Upper lobe of left lung (tissue), 6 donors: ENCODE measurements around the gene KDM4B. TPM values are rescaled to one million over a fixed set of nuclear protein-coding genes. Genes with fewer than 3 reads are reported as not detected.

Source experiments
- ATAC-seq, 2 donors: fragments of 200-7000 bp; cut with Tn5 transposase; one replicate each; pipeline ENCODE4 v1.9.1; 2022; ENCODE audit warnings: mild to moderate bottlenecking in 2 of 2, moderate library complexity in 2 of 2; ENCODE audit not compliant: low FRiP score in 2 of 2
- DNase-seq, 2 donors: peaks; one replicate each; pipeline ENCODE4 v3.0.0-alpha.2; 2019 to 2020
- H3K27ac ChIP-seq, 4 donors: fragments of 200-600 bp; sonication (generic); one replicate each; pipeline ENCODE4 v1.5.1; 2016 to 2019
- H3K27me3 ChIP-seq, 4 donors: fragments of 200-600 bp; sonication (generic); one replicate each; pipeline ENCODE4 v1.5.1; 2017 to 2019
- H3K36me3 ChIP-seq, 4 donors: fragments of 200-600 bp; sonication (generic); one replicate each; pipeline ENCODE4 v1.5.1; 2016 to 2019
- H3K4me1 ChIP-seq, 4 donors: fragments of 200-600 bp; sonication (generic); one replicate each; pipeline ENCODE4 v1.5.1; 2018 to 2019
- H3K4me3 ChIP-seq, 4 donors: fragments of 200-600 bp; sonication (generic); one replicate each; pipeline ENCODE4 v1.5.1; 2017 to 2019; ENCODE audit warnings: mild to moderate bottlenecking in 2 of 4, moderate library complexity in 1 of 4
- H3K9me3 ChIP-seq, 4 donors: fragments of 200-600 bp; sonication (generic); one replicate each; pipeline ENCODE4 v1.5.1; 2018 to 2019
- EP300 ChIP-seq, 4 donors: sonication (generic); formaldehyde crosslinking; IDR thresholded peaks; one replicate each; pipeline ENCODE4 v1.5.1; 2017; ENCODE audit warnings: antibody characterized with exemption in 4 of 4, control low read depth in 2 of 4
- POLR2A ChIP-seq, 4 donors: fragments of 450-650 bp; IDR thresholded peaks; one replicate each; pipeline ENCODE4 v1.5.1; 2016 to 2017; ENCODE audit warnings: antibody characterized with exemption in 4 of 4, mild to moderate bottlenecking in 2 of 4
- POLR2AphosphoS5 ChIP-seq, 2 donors: sonication (generic); formaldehyde crosslinking; IDR thresholded peaks; one replicate each; pipeline ENCODE4 v1.5.1; 2017; ENCODE audit warnings: antibody characterized with exemption in 2 of 2
- WGBS, 2 donors: methylation state at CpG; one replicate each; pipeline ENCODE4 v1.1.5; 2017 to 2018; 5-methylcytosine and 5-hydroxymethylcytosine counted together
- total RNA-seq, 6 donors: library from RNA; depleted of rRNA in 4 of 6; stranded (reverse); fragments of >200 nt in 4 of 6; gene quantifications; one replicate each; pipeline versions ENCODE4 v1.1.0 to v1.2.1, GENCODE V29; 2016 to 2021
- TF ChIP-seq, protein P1 (sequence below), 6 experiments: fragments of 450-650 bp in 4 of 6; fragments of 200-600 bp in 2 of 6; sonication (generic) in 2 of 6; IDR thresholded peaks; one replicate each; pipeline ENCODE4 v1.5.1; 2016 to 2019; ENCODE audit warnings: antibody characterized with exemption in 6 of 6
- donor health status: DM: no; HTN: no; CAD: no; lungs with moderate emphysema.
- donor health status: DM: no; HTN: yes; CAD: no; lungs with severe emphysema.

The KDM4B gene
- total RNA-seq, 6 donors from 2014 or later, result 28.1 to 112 (median 38.2) TPM

DNA sequence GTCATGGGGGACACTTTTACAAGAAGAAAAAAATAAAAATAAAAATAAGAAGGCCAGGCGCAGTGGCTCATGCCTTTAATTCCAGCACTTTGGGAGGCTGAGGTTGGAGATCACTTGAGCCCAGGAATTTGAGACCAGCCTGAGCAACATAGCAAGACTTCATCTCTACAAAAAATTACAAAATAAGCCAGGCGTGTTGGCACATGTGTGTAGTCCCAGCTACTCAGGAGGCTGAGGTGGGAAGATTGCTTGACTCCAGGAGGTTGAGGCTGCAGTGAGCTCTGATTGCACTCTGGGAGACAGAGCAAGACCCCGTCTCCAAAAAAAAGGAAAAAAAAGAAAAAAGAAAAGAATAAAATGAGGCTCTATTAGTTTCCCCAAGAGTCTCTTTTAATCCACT lies 214.7 kb downstream of the KDM4B start:
- no peaks in the 10 kb centered on the region for H3K4me1 ChIP-seq
- no peaks in the 10 kb centered on the region for H3K36me3 ChIP-seq
- H3K4me3 ChIP-seq, result no peak overlapping the region
- H3K27me3 ChIP-seq, result no peaks in the 10 kb centered on the region
- ATAC-seq (no peak), DNase-seq (no peak)
- no peaks in the 10 kb centered on the region for H3K9me3 ChIP-seq
- 90% methylated on average over 3 of the region's 3 CpGs for WGBS, 2 donors
- TF ChIP-seq POLR2AphosphoS5 (IDR thresholded peaks at IDR 0.05), result no peak
- TF ChIP-seq EP300 (IDR thresholded peaks at IDR 0.05), result no peak
- no peak overlapping the region for H3K27ac ChIP-seq

DNA sequence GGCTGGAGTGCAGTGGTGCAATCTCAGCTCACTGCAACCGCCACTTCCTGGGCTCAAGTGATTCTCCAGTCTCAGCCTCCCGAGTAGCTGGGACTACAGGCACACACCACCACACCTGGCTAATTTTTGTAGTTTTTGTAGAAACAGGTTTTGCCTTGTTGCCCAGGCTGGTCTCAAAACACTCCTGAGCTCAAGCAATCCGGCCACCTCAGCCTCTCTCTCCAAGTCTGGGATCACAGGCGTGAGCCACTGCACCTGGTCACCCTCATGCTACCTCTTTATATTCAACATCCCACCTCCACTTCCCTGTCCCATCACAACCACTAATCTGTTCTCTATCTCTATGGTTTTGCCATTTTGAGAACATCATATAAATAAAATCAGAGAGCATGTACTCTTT lies 216.0 kb downstream of the KDM4B start:
- 89 to 92% methylated on average over 4 of the region's 4 CpGs for WGBS, 2 donors
- no peak for TF ChIP-seq POLR2AphosphoS5 (IDR thresholded peaks at IDR 0.05)
- TF ChIP-seq POLR2A (IDR thresholded peaks at IDR 0.05), result no peak
- no peak for TF ChIP-seq EP300 (IDR thresholded peaks at IDR 0.05)
- TF ChIP-seq, protein P1, sequence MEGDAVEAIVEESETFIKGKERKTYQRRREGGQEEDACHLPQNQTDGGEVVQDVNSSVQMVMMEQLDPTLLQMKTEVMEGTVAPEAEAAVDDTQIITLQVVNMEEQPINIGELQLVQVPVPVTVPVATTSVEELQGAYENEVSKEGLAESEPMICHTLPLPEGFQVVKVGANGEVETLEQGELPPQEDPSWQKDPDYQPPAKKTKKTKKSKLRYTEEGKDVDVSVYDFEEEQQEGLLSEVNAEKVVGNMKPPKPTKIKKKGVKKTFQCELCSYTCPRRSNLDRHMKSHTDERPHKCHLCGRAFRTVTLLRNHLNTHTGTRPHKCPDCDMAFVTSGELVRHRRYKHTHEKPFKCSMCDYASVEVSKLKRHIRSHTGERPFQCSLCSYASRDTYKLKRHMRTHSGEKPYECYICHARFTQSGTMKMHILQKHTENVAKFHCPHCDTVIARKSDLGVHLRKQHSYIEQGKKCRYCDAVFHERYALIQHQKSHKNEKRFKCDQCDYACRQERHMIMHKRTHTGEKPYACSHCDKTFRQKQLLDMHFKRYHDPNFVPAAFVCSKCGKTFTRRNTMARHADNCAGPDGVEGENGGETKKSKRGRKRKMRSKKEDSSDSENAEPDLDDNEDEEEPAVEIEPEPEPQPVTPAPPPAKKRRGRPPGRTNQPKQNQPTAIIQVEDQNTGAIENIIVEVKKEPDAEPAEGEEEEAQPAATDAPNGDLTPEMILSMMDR (IDR thresholded peaks at IDR 0.05), result no peak
- H3K27me3 ChIP-seq, result no peaks in the 10 kb centered on the region
- H3K27ac ChIP-seq, result no peak overlapping the region
- H3K36me3 ChIP-seq, result no peaks in the 10 kb centered on the region
- ATAC-seq (no peak), DNase-seq (no peak)
- H3K4me3 ChIP-seq, result no peak overlapping the region
- no peaks in the 10 kb centered on the region for H3K9me3 ChIP-seq
- H3K4me1 ChIP-seq, result no peaks in the 10 kb centered on the region

DNA sequence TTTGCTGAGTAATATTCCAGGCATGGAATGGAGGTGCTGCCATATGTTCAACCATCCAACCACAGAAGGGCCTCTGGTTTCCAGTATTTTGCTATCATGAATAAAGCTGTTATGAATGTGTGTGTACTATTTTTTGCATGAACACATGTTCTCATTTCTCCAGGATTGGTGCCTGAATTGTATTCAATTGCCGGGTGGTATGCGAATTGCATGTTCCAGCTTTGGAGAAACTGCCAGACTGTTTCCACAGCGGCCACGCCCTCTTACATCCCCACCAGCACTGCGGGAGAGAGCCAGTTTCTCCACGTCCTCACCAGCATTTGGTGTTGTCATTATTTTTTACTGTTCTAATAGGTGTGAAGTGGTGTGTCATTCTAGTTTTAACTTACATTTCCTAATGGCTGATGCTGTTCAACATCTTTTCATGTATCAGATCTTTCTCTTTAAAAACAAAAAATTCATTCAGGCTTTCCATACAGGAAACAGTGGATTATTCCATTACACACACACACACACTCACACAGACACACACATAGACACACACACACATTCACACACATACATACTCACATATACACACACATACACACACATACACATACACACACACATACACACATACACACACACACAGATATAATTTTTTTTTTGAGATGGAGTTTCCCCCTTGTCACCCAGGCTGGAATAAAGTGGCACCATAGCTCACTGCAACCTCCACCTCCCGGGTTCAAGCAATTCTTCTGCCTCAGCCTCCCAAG lies 217.6 kb downstream of the KDM4B start:
- Histone ChIP-seq H3K27ac (no peak overlapping the region), H3K4me1 (no peaks in the 10 kb centered on the region), H3K36me3 (no peaks in the 10 kb centered on the region), H3K27me3 (no peaks in the 10 kb centered on the region), H3K9me3 (no peaks in the 10 kb centered on the region), H3K4me3 (no peak overlapping the region)
- 71 to 78% methylated on average over 7 of the region's 7 CpGs for WGBS, 2 donors
- ATAC-seq (peak in 1 of 2 donors; percentile 73), DNase-seq (no peak)
- TF ChIP-seq POLR2AphosphoS5 (IDR thresholded peaks at IDR 0.05) (no peak), POLR2A (IDR thresholded peaks at IDR 0.05) (no peak), EP300 (IDR thresholded peaks at IDR 0.05) (no peak)
- TF ChIP-seq, protein P1 (IDR thresholded peaks at IDR 0.05), result no peak

DNA sequence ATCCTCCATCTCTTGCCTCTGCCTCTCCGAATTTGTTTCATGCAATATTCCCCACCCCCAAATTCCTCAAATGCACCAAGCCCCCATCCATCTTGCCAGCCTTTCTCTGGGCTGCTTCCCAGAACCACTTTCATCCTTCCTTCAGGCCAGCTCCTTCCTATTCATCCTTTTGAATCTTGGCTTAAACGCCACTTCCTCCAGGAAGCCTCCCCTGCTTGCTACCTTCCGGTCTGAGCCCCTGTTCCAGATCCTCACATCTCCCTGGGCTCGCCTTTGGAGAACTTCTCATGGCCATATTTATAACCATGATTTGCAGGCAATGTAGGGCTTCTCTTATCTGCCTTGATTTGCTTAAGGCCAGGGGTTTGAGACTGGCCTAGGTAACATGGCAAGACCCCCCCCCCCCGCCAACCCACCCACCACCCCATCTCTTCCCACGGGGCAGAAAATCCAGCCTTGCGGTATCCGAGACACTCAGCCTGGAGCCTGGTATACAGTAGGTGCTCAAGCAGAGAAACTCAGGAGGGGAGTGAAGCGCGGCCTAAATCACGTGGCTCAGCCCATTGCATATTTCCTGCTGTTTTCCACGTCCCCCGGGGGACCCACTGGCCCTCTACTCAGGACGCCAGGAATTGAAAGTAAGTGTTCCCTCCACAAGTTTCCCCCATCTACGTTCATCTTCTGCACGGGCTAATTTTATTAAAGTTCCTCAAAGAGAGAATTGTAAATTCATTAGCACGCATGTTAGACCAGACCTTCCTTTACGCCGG lies 219.8 kb downstream of the KDM4B start:
- Histone ChIP-seq H3K4me1 (no peaks in the 10 kb centered on the region), H3K27ac (no peak overlapping the region), H3K9me3 (no peaks in the 10 kb centered on the region), H3K27me3 (no peaks in the 10 kb centered on the region), H3K36me3 (no peaks in the 10 kb centered on the region), H3K4me3 (no peak overlapping the region)
- DNase-seq (no peak), ATAC-seq (no peak)
- 60 to 66% methylated on average over 18 to 19 of the region's 19 CpGs for WGBS, 2 donors
- TF ChIP-seq, protein P1 (IDR thresholded peaks at IDR 0.05), result no peak
- no peak for TF ChIP-seq EP300 (IDR thresholded peaks at IDR 0.05)
- TF ChIP-seq POLR2A (IDR thresholded peaks at IDR 0.05), result no peak
- no peak for TF ChIP-seq POLR2AphosphoS5 (IDR thresholded peaks at IDR 0.05)

DNA sequence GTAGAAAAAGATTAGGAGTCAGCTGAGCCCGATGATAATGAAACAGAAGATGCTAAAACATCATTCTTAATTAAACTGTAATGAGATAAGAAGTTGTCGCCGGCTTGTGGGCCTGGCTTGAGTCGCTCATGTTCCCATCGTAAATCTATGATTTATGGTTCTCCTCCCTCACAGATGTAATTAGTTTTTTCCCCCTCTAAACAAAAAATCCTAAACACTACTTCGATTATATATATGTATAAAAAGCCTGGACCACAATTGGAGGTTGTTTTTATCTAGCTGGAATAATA lies 220.3 kb downstream of the KDM4B start:
- Histone ChIP-seq H3K4me3 (no peak overlapping the region), H3K4me1 (no peaks in the 10 kb centered on the region), H3K27me3 (no peaks in the 10 kb centered on the region), H3K9me3 (no peaks in the 10 kb centered on the region), H3K36me3 (no peaks in the 10 kb centered on the region), H3K27ac (no peak overlapping the region)
- ATAC-seq (no peak), DNase-seq (no peak)
- TF ChIP-seq POLR2A (IDR thresholded peaks at IDR 0.05) (no peak), EP300 (IDR thresholded peaks at IDR 0.05) (no peak), POLR2AphosphoS5 (IDR thresholded peaks at IDR 0.05) (no peak)
- TF ChIP-seq, protein P1 (IDR thresholded peaks at IDR 0.05), result no peak
- WGBS, 2 donors, result 32 to 43% methylated on average over 6 of the region's 6 CpGs
